ENCODE results near the gene SPAG8. TPM values are rescaled to one million over a fixed set of nuclear protein-coding genes. Genes with fewer than 3 reads are reported as not detected.

The SPAG8 gene
- total and polyA plus RNA-seq, 10 of the 15 experiments (the other 5 are each of a cell fraction or from before 2014, with no cell fraction given) = 0.40 to 1.1 (median 0.72) TPM

GRCh38 chr9:35798658-35799374 is 13.2 kb downstream of the SPAG8 start:
- ChIA-PET POLR2A (interaction anchor here (1.8 kb wide), 1 partner anchor 15 kb away, joined by 5 read pairs; the partner anchor contains the start of gene HINT2), CTCF (interaction anchor here (0.7 to 1.7 kb wide), 6 partner anchors 9 to 84 kb away, joined by 3 to 6 read pairs (median 4); partner anchors contain the start of genes HINT2 and SPAG8), SMC1A (ENCODE audit: uncharacterized antibody, unreplicated experiment) (no interaction called here), RAD21 (ENCODE audit: unreplicated experiment) (interaction anchor here (1.1 kb wide), 1 partner anchor 60 kb away, joined by 3 read pairs; no protein-coding TSS in a partner anchor)
- FAIRE-seq = no peak
- peak; percentile 56 for ATAC-seq
- H3K27me3 ChIP-seq (replicated peaks in 1 of 2; ENCODE audit: control insufficient read depth in 2 of 2, insufficient read depth in 2 of 2, low read length in 1 of 2) = no peaks in the 10 kb centered on the region
- no peak for DNase-seq (ENCODE audit: low read depth, low spot score)
- H3K4me3 ChIP-seq = no peak overlapping the region
- intact Hi-C loops (cut with micrococcal nuclease; ENCODE audit: unreplicated experiment) = no loop called here
- 97% methylated on average over 4 of the region's 4 CpGs for WGBS (ENCODE audit: insufficient coverage, insufficient replicate concordance, low lambda C conversion rate, missing lambda C conversion rate)
- H3K27ac ChIP-seq (ENCODE audit: control insufficient read depth, insufficient read depth) = no peak overlapping the region
- peaks cover 21% of the 10 kb centered on the region for H3K4me1 ChIP-seq (ENCODE audit: control insufficient read depth, insufficient read depth, low read length)
- H2AFZ ChIP-seq (ENCODE audit: control insufficient read depth, low read depth, low read length) = no peak overlapping the region
- H3K9me3 ChIP-seq (replicated peaks; ENCODE audit: control insufficient read depth, insufficient read depth, low read length) = no peaks in the 10 kb centered on the region
- H3K36me3 ChIP-seq (ENCODE audit: control insufficient read depth in 2 of 2, insufficient read depth in 2 of 2, low read length in 1 of 2) = peaks cover 0 to 13% of the 10 kb centered on the region in 2 experiments; a peak in 2 of 4 replicates
- BruUV-seq (replicated peaks) = no TSS peak
- no peak overlapping the region for H3K9ac ChIP-seq (ENCODE audit: control insufficient read depth, insufficient read depth, low read length)
- in situ Hi-C loops (cut with MboI) = no loop called here
- H4K20me1 ChIP-seq (ENCODE audit: control insufficient read depth, insufficient read depth) = no peaks in the 10 kb centered on the region
- no peak overlapping the region for H3K4me2 ChIP-seq (ENCODE audit: control insufficient read depth, insufficient read depth)
- H3K79me2 ChIP-seq (ENCODE audit: control insufficient read depth, insufficient read depth, low read length) = no peaks in the 10 kb centered on the region
- no peak for TF ChIP-seq TCF12 (IDR thresholded peaks at IDR 0.05; ENCODE audit: low read depth, low read length)
- peak; percentile 35; the same call in 1 of the 2 replicates for TF ChIP-seq USF2 (IDR thresholded peaks at IDR 0.05; ENCODE audit: borderline replicate concordance, low read depth, low read length)
- TF ChIP-seq BHLHE40 (IDR thresholded peaks at IDR 0.05; ENCODE audit: borderline replicate concordance in 1 of 2, low read depth in 2 of 2, low read length in 1 of 2) = peak; percentile 53 to 69; a peak in 2 of 4 replicates
- TF ChIP-seq SREBF1 (IDR thresholded peaks at IDR 0.05; ENCODE audit: low read length) = no peak
- no peak for TF ChIP-seq ETV6 (conservative IDR thresholded peaks at IDR 0.05 in 1 of 2, IDR thresholded peaks at IDR 0.05 in 1 of 2; ENCODE audit: borderline replicate concordance in 1 of 2, low read depth in 1 of 2)
- 0 out of 2 replicates have a peak, but pooled peaks have one; percentile 25 for TF ChIP-seq HDGF (IDR thresholded peaks at IDR 0.05)
- TF ChIP-seq, protein P1, sequence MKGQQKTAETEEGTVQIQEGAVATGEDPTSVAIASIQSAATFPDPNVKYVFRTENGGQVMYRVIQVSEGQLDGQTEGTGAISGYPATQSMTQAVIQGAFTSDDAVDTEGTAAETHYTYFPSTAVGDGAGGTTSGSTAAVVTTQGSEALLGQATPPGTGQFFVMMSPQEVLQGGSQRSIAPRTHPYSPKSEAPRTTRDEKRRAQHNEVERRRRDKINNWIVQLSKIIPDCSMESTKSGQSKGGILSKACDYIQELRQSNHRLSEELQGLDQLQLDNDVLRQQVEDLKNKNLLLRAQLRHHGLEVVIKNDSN (IDR thresholded peaks at IDR 0.05; ENCODE audit: borderline replicate concordance, extremely low read length, insufficient read depth, low read depth, low read length) = peak; percentile 21
- no peak for TF ChIP-seq PAX5 (IDR thresholded peaks at IDR 0.05; ENCODE audit: borderline replicate concordance, low read depth, low read length)
- TF ChIP-seq PBX3 (IDR thresholded peaks at IDR 0.05; ENCODE audit: insufficient replicate concordance, low read depth, low read length) = peak; percentile 53
- no peak for TF ChIP-seq JUNB (IDR thresholded peaks at IDR 0.05)
- TF ChIP-seq CHD2 (IDR thresholded peaks at IDR 0.05; ENCODE audit: borderline replicate concordance, low read depth, low read length) = no peak
- no peak for TF ChIP-seq SIN3A (IDR thresholded peaks at IDR 0.05; ENCODE audit: low read depth, low read length)
- TF ChIP-seq ATF7 (IDR thresholded peaks at IDR 0.05; ENCODE audit: low read depth) = 0 out of 2 replicates have a peak, but pooled peaks have one; percentile 35
- TF ChIP-seq, protein P2, sequence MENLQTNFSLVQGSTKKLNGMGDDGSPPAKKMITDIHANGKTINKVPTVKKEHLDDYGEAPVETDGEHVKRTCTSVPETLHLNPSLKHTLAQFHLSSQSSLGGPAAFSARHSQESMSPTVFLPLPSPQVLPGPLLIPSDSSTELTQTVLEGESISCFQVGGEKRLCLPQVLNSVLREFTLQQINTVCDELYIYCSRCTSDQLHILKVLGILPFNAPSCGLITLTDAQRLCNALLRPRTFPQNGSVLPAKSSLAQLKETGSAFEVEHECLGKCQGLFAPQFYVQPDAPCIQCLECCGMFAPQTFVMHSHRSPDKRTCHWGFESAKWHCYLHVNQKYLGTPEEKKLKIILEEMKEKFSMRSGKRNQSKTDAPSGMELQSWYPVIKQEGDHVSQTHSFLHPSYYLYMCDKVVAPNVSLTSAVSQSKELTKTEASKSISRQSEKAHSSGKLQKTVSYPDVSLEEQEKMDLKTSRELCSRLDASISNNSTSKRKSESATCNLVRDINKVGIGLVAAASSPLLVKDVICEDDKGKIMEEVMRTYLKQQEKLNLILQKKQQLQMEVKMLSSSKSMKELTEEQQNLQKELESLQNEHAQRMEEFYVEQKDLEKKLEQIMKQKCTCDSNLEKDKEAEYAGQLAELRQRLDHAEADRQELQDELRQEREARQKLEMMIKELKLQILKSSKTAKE (IDR thresholded peaks at IDR 0.05; ENCODE audit: low read depth, poor library complexity, severe bottlenecking) = peak; percentile 33
- no peak for TF ChIP-seq WRNIP1 (IDR thresholded peaks at IDR 0.05; ENCODE audit: borderline replicate concordance, low read depth, low read length)
- TF ChIP-seq BACH1 (IDR thresholded peaks at IDR 0.05; ENCODE audit: borderline replicate concordance) = peak; percentile 91; the same call in 1 of the 2 replicates

Measured in GM12878 (cell line).